Neural cell (in vitro differentiated cells): ENCODE measurements around the gene SUCO. TPM values are rescaled to one million over a fixed set of nuclear protein-coding genes. Genes with fewer than 3 reads are reported as not detected.

Experiments
- H2AFZ ChIP-seq: fragments of 200-600, 300-800 bp; sonication (generic), shearing (Covaris generic); 2 replicates; pipeline ENCODE4 v1.6.0; 2014; ENCODE audit warnings: low read depth, mild to moderate bottlenecking, antibody characterized with exemption, low read length, moderate library complexity
- H3F3A ChIP-seq: fragments of 200-600 bp; shearing (Covaris generic); 2 replicates; pipeline ENCODE4 v1.6.1; 2016; ENCODE audit warnings: mild to moderate bottlenecking, moderate library complexity, mixed read lengths, antibody characterized with exemption, low read length; ENCODE audit not compliant: insufficient read depth, poor library complexity, severe bottlenecking
- H3K27ac ChIP-seq: fragments of 200-600, 300-800 bp; sonication (generic), shearing (Covaris generic); 2 replicates; pipeline ENCODE4 v1.5.1; 2014; ENCODE audit warnings: mild to moderate bottlenecking, low read length, moderate library complexity
- H3K27me3 ChIP-seq: fragments of 300-800, 200-600 bp; sonication (generic), shearing (Covaris generic); 2 replicates; pipeline ENCODE4 v1.6.0; 2014; ENCODE audit warnings: mild to moderate bottlenecking, low read depth, low read length, moderate library complexity; ENCODE audit not compliant: insufficient read depth
- H3K36me3 ChIP-seq: fragments of 300-800, 200-600 bp; sonication (generic), shearing (Covaris generic); 2 replicates; pipeline ENCODE4 v1.5.1; 2014; ENCODE audit warnings: mild to moderate bottlenecking, antibody characterized with exemption, low read length, moderate library complexity; ENCODE audit not compliant: insufficient read depth
- H3K4me2 ChIP-seq: fragments of 300-800, 200-600 bp; sonication (generic), shearing (Covaris generic); 2 replicates; pipeline ENCODE4 v1.6.0; 2014; ENCODE audit warnings: mild to moderate bottlenecking, low read length
- H3K4me3 ChIP-seq: fragments of 300-800, 200-600 bp; sonication (generic), shearing (Covaris generic); 2 replicates; pipeline ENCODE4 v1.5.1; 2014; ENCODE audit warnings: mild to moderate bottlenecking, low read length, moderate library complexity
- H3K79me2 ChIP-seq: fragments of 200-600 bp; shearing (Covaris generic); replicated peaks from 2 replicates; pipeline ENCODE4 v1.6.0; 2014; ENCODE audit warnings: mild to moderate bottlenecking, low read length, moderate library complexity; ENCODE audit not compliant: insufficient read depth
- H3K9ac ChIP-seq: fragments of 300-800, 200-600 bp; sonication (generic), shearing (Covaris generic); 2 replicates; pipeline ENCODE4 v1.6.1; 2016; ENCODE audit warnings: mild to moderate bottlenecking, low read length, mixed read lengths
- H3K9me2 ChIP-seq: fragments of 200-600 bp; shearing (Covaris generic); 2 replicates; pipeline ENCODE4 v1.6.1; 2016; ENCODE audit warnings: mild to moderate bottlenecking, low read length, mixed read lengths; ENCODE audit not compliant: insufficient read depth
- H3K9me3 ChIP-seq: fragments of 200-600, 300-800 bp; sonication (generic), shearing (Covaris generic); 2 replicates; pipeline ENCODE4 v1.6.1; 2016; ENCODE audit warnings: mild to moderate bottlenecking, mixed run types, low read length, moderate library complexity, mixed read lengths
- H4K20me1 ChIP-seq: fragments of 200-600 bp; shearing (Covaris generic); 2 replicates; pipeline ENCODE4 v1.6.1; 2016; ENCODE audit warnings: mild to moderate bottlenecking, mixed run types; ENCODE audit not compliant: insufficient read depth
- EP300 ChIP-seq: fragments of 450-650 bp; conservative IDR thresholded peaks from 2 replicates; pipeline ENCODE4 v1.6.1; 2014; ENCODE audit warnings: antibody characterized with exemption, mild to moderate bottlenecking, moderate library complexity; ENCODE audit not compliant: poor library complexity, severe bottlenecking
- EZH2 ChIP-seq: fragments of 200-600, 300-800 bp; shearing (Covaris generic), sonication (generic); IDR thresholded peaks from 2 replicates; pipeline ENCODE4 v1.6.1; 2014; ENCODE audit warnings: antibody characterized with exemption, low read length, borderline replicate concordance, mild to moderate bottlenecking; ENCODE audit not compliant: insufficient read depth, poor library complexity, severe bottlenecking
- MXI1 ChIP-seq: fragments of 450-650 bp; conservative IDR thresholded peaks from 2 replicates; pipeline ENCODE4 v1.6.1; 2014; ENCODE audit warnings: antibody characterized with exemption, mild to moderate bottlenecking; ENCODE audit not compliant: poor library complexity, severe bottlenecking
- POLR2AphosphoS5 ChIP-seq: IDR thresholded peaks from 2 replicates; pipeline ENCODE4 v1.6.1; 2012
- RAD21 ChIP-seq: fragments of 450-650 bp; conservative IDR thresholded peaks from 2 replicates; pipeline ENCODE4 v1.6.1; 2014; ENCODE audit warnings: antibody characterized with exemption, mild to moderate bottlenecking, moderate library complexity
- SMC3 ChIP-seq: fragments of 450-650 bp; conservative IDR thresholded peaks from 2 replicates; pipeline ENCODE4 v1.6.1; 2014; ENCODE audit warnings: antibody characterized with exemption, mild to moderate bottlenecking, moderate library complexity; ENCODE audit not compliant: poor library complexity
- TAF1 ChIP-seq: IDR thresholded peaks from 2 replicates; pipeline ENCODE4 v1.6.1; 2012; ENCODE audit warnings: low read depth
- polyA plus RNA-seq: library from polyadenylated mRNA; depleted of rRNA; stranded (reverse); fragments of >200 nt; gene quantifications from 2 replicates; pipeline ENCODE4 v1.2.3, GENCODE V29; 2014
- TF ChIP-seq, protein P1 (sequence below): fragments of 450-650 bp; IDR thresholded peaks from 2 replicates; pipeline ENCODE4 v1.5.1; 2014; ENCODE audit warnings: antibody characterized with exemption, mild to moderate bottlenecking, moderate library complexity; ENCODE audit not compliant: poor library complexity, severe bottlenecking
- TF ChIP-seq, protein P2 (sequence below): IDR thresholded peaks from 2 replicates; pipeline ENCODE4 v1.6.1; 2012; ENCODE audit warnings: borderline replicate concordance

SUCO gene
- polyA plus RNA-seq, 1 donor from 2014 or later = 43.4 TPM

DNA sequence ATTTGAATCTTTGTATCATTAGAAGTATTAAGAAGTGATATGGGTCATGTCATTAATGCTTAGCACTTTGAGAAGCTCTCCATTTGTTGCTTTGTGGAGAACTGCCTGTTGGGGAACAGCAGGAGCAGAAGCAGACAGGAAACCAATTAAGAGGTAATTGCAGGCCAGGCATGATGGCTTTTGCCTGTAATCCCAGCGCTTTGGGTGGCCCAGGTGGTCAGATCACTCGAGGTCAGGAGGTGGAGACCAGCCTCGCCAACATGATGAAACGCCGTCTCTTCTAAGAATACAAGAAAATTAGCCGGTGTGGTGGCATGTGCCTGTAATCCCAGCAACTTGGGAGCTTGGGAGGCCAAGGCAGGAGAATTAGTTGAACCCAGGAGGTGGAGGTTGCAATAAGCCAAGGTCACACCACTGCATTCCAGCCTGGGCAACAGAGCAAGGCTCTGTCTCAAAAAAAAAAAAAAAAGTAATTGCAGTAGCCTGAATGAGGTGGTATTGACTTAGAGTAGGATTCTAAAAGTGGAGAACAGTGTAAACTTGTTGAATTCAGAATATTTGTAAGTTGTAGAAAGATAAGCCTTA is 68.2 kb downstream of the SUCO start:
- Histone ChIP-seq H3K9ac (no peak overlapping the region), H3K9me2 (no peaks in the 10 kb centered on the region), H3K27me3 (no peaks in the 10 kb centered on the region), H3F3A (no peaks in the 10 kb centered on the region), H3K36me3 (peaks cover 14% of the 10 kb centered on the region), H2AFZ (no peak overlapping the region), H3K79me2 (peaks cover 6% of the 10 kb centered on the region), H3K4me3 (no peak overlapping the region), H3K4me2 (no peak overlapping the region), H3K27ac (no peak overlapping the region), H4K20me1 (no peaks in the 10 kb centered on the region), H3K9me3 (no peaks in the 10 kb centered on the region)
- TF ChIP-seq RAD21 (no peak), EP300 (no peak), MXI1 (no peak), EZH2 (no peak)
- TF ChIP-seq, protein P1, sequence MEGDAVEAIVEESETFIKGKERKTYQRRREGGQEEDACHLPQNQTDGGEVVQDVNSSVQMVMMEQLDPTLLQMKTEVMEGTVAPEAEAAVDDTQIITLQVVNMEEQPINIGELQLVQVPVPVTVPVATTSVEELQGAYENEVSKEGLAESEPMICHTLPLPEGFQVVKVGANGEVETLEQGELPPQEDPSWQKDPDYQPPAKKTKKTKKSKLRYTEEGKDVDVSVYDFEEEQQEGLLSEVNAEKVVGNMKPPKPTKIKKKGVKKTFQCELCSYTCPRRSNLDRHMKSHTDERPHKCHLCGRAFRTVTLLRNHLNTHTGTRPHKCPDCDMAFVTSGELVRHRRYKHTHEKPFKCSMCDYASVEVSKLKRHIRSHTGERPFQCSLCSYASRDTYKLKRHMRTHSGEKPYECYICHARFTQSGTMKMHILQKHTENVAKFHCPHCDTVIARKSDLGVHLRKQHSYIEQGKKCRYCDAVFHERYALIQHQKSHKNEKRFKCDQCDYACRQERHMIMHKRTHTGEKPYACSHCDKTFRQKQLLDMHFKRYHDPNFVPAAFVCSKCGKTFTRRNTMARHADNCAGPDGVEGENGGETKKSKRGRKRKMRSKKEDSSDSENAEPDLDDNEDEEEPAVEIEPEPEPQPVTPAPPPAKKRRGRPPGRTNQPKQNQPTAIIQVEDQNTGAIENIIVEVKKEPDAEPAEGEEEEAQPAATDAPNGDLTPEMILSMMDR = no peak

DNA sequence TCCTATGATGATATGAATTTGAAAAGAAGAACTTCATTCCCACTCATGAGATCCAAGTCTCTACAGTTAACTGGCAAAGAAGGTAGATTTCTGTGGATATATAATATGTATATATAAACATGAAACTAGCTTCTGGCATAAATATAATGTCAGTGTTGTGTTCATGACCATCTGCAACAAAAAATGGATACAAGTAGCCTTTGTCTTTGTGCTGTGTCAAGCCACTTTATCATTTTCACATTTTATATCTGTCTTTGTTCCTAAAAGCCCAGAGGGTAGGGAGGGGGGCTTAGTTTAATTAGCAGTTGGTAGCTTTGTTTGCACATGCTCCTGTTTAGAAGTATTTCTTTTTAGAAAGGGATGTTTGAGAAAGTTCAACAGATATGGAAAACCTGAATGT is 69.8 kb downstream of the SUCO start:
- peaks cover 14% of the 10 kb centered on the region for H3K36me3 ChIP-seq
- no peaks in the 10 kb centered on the region for H4K20me1 ChIP-seq
- no peaks in the 10 kb centered on the region for H3F3A ChIP-seq
- H3K27ac ChIP-seq = no peak overlapping the region
- H3K27me3 ChIP-seq = no peaks in the 10 kb centered on the region
- H3K9me3 ChIP-seq = no peaks in the 10 kb centered on the region
- TF ChIP-seq MXI1 = no peak
- no peak for TF ChIP-seq SMC3
- no peak for TF ChIP-seq POLR2AphosphoS5
- no peak for TF ChIP-seq RAD21
- TF ChIP-seq, protein P2, sequence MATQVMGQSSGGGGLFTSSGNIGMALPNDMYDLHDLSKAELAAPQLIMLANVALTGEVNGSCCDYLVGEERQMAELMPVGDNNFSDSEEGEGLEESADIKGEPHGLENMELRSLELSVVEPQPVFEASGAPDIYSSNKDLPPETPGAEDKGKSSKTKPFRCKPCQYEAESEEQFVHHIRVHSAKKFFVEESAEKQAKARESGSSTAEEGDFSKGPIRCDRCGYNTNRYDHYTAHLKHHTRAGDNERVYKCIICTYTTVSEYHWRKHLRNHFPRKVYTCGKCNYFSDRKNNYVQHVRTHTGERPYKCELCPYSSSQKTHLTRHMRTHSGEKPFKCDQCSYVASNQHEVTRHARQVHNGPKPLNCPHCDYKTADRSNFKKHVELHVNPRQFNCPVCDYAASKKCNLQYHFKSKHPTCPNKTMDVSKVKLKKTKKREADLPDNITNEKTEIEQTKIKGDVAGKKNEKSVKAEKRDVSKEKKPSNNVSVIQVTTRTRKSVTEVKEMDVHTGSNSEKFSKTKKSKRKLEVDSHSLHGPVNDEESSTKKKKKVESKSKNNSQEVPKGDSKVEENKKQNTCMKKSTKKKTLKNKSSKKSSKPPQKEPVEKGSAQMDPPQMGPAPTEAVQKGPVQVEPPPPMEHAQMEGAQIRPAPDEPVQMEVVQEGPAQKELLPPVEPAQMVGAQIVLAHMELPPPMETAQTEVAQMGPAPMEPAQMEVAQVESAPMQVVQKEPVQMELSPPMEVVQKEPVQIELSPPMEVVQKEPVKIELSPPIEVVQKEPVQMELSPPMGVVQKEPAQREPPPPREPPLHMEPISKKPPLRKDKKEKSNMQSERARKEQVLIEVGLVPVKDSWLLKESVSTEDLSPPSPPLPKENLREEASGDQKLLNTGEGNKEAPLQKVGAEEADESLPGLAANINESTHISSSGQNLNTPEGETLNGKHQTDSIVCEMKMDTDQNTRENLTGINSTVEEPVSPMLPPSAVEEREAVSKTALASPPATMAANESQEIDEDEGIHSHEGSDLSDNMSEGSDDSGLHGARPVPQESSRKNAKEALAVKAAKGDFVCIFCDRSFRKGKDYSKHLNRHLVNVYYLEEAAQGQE = no peak
- no peak for TF ChIP-seq EZH2
- no peak for TF ChIP-seq TAF1
- TF ChIP-seq, protein P1 = no peak
- TF ChIP-seq EP300 = no peak
- H3K79me2 ChIP-seq = peaks cover 6% of the 10 kb centered on the region
- no peak overlapping the region for H2AFZ ChIP-seq
- no peak overlapping the region for H3K4me3 ChIP-seq
- H3K9me2 ChIP-seq = no peaks in the 10 kb centered on the region
- no peak overlapping the region for H3K4me2 ChIP-seq
- no peak overlapping the region for H3K9ac ChIP-seq
